ENCODE data around the gene CACNG8.

The CACNG8 gene

DNA sequence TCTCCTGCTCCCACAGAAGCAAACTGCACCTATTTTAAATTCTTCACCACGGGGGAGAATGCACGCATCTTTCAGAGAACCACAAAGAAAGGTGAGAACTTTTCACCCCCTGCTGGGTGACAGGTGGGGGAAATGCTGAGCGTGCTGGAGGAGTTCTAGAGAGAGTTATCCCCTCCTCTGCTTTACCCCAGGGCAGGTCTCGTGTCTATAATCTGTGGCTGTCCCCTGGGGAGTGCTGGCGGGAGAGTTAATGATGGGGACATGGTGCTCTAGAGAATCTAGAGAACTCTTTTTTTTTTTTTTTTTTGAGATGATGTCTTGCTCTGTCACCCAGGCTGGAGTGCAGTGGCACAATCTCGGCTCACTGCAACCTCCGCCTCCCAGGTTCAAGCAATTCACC lies 35.5 kb downstream of the CACNG8 start:
- no peak for TF ChIP-seq ESRRG (CRISPR knock-in tag; IDR thresholded peaks at IDR 0.05)
- TF ChIP-seq, protein P1, sequence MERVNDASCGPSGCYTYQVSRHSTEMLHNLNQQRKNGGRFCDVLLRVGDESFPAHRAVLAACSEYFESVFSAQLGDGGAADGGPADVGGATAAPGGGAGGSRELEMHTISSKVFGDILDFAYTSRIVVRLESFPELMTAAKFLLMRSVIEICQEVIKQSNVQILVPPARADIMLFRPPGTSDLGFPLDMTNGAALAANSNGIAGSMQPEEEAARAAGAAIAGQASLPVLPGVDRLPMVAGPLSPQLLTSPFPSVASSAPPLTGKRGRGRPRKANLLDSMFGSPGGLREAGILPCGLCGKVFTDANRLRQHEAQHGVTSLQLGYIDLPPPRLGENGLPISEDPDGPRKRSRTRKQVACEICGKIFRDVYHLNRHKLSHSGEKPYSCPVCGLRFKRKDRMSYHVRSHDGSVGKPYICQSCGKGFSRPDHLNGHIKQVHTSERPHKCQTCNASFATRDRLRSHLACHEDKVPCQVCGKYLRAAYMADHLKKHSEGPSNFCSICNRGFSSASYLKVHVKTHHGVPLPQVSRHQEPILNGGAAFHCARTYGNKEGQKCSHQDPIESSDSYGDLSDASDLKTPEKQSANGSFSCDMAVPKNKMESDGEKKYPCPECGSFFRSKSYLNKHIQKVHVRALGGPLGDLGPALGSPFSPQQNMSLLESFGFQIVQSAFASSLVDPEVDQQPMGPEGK (CRISPR knock-in tag; IDR thresholded peaks at IDR 0.05; ENCODE audit: borderline replicate concordance), result no peak
- no peak for TF ChIP-seq OSR1 (CRISPR knock-in tag; IDR thresholded peaks at IDR 0.05)
- no peak for TF ChIP-seq GLIS3 (CRISPR knock-in tag; IDR thresholded peaks at IDR 0.05)
- no peak for TF ChIP-seq SNAI2 (CRISPR knock-in tag; IDR thresholded peaks at IDR 0.05)
- TF ChIP-seq ARNTL (CRISPR knock-in tag; IDR thresholded peaks at IDR 0.05; ENCODE audit: borderline replicate concordance, low read depth), result no peak
- TF ChIP-seq, protein P2, sequence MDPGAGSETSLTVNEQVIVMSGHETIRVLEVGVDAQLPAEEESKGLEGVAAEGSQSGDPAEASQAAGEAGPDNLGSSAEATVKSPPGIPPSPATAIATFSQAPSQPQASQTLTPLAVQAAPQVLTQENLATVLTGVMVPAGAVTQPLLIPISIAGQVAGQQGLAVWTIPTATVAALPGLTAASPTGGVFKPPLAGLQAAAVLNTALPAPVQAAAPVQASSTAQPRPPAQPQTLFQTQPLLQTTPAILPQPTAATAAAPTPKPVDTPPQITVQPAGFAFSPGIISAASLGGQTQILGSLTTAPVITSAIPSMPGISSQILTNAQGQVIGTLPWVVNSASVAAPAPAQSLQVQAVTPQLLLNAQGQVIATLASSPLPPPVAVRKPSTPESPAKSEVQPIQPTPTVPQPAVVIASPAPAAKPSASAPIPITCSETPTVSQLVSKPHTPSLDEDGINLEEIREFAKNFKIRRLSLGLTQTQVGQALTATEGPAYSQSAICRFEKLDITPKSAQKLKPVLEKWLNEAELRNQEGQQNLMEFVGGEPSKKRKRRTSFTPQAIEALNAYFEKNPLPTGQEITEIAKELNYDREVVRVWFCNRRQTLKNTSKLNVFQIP (CRISPR knock-in tag; IDR thresholded peaks at IDR 0.05; ENCODE audit: borderline replicate concordance, low read depth), result no peak
- no peak for TF ChIP-seq ZNF565 (CRISPR knock-in tag; conservative IDR thresholded peaks at IDR 0.05; ENCODE audit: low read depth)
- no peak for TF ChIP-seq TCF4 (CRISPR knock-in tag; IDR thresholded peaks at IDR 0.05; ENCODE audit: borderline replicate concordance)
- no peak for TF ChIP-seq TOX (CRISPR knock-in tag; IDR thresholded peaks at IDR 0.05; ENCODE audit: borderline replicate concordance)
- TF ChIP-seq, protein P3, sequence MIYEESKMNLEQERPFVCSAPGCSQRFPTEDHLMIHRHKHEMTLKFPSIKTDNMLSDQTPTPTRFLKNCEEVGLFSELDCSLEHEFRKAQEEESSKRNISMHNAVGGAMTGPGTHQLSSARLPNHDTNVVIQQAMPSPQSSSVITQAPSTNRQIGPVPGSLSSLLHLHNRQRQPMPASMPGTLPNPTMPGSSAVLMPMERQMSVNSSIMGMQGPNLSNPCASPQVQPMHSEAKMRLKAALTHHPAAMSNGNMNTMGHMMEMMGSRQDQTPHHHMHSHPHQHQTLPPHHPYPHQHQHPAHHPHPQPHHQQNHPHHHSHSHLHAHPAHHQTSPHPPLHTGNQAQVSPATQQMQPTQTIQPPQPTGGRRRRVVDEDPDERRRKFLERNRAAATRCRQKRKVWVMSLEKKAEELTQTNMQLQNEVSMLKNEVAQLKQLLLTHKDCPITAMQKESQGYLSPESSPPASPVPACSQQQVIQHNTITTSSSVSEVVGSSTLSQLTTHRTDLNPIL (CRISPR knock-in tag; IDR thresholded peaks at IDR 0.05; ENCODE audit: low read depth), result no peak
- no peak for TF ChIP-seq ISL1 (CRISPR knock-in tag; IDR thresholded peaks at IDR 0.05)
- no peak for TF ChIP-seq BACH2 (CRISPR knock-in tag; IDR thresholded peaks at IDR 0.05; ENCODE audit: borderline replicate concordance)
- TF ChIP-seq ZFP30 (CRISPR knock-in tag; IDR thresholded peaks at IDR 0.05), result no peak
- no peak for ATAC-seq

DNA sequence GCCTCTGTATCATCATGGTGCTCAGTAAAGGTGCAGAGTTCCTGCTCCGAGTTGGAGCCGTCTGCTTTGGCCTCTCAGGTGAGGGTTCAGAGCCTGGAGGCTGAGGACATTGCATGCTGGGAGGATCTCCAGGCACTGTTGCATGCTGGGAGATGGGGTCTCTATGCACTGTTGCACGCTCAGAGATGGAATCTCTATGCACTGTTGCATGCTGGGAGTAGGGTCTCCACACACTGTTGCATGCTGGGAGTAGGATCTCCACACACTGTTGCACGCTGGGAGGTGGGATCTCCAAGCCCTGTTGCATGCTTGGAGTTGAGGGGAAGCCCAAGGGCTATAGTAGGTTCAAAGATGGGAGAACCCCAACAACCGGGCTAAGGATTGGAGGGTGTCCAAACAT lies 37.0 kb downstream of the CACNG8 start:
- no peak for ATAC-seq
- TF ChIP-seq ESRRG (CRISPR knock-in tag; IDR thresholded peaks at IDR 0.05), result no peak

DNA sequence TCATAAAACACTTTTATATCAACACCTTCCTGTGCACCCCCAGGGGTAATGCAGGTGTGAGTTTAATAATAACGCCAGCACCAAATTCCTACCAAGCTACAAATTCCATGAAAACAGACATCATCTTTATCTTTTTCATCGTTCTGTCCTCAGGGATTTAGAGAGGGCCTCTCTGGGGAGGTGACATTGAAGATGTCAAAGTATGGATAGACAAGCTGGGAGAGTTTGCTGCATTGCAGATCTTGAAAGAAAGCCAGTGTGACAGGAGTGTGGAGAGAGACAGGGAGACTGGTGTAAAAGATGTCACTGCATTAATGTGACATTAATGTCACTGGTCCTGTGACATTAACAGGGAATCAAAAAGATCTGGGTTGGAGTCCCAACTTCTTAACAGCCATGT lies 38.8 kb downstream of the CACNG8 start:
- no peak for ATAC-seq
- TF ChIP-seq ZNF8 (CRISPR knock-in tag; IDR thresholded peaks at IDR 0.05) (no peak), TCF4 (CRISPR knock-in tag; IDR thresholded peaks at IDR 0.05; ENCODE audit: borderline replicate concordance) (no peak), CSDC2 (CRISPR knock-in tag; IDR thresholded peaks at IDR 0.05) (no peak), ESRRG (CRISPR knock-in tag; IDR thresholded peaks at IDR 0.05) (no peak), RARB (CRISPR knock-in tag; IDR thresholded peaks at IDR 0.05) (no peak), ZFP30 (CRISPR knock-in tag; IDR thresholded peaks at IDR 0.05) (no peak), BACH2 (CRISPR knock-in tag; IDR thresholded peaks at IDR 0.05; ENCODE audit: borderline replicate concordance) (no peak), ISL1 (CRISPR knock-in tag; IDR thresholded peaks at IDR 0.05) (no peak), OSR1 (CRISPR knock-in tag; IDR thresholded peaks at IDR 0.05) (no peak), ZNF70 (CRISPR knock-in tag; IDR thresholded peaks at IDR 0.05) (no peak), SNAI2 (CRISPR knock-in tag; IDR thresholded peaks at IDR 0.05) (no peak)
- TF ChIP-seq, protein P1 (CRISPR knock-in tag; IDR thresholded peaks at IDR 0.05; ENCODE audit: borderline replicate concordance), result no peak
- TF ChIP-seq, protein P4, sequence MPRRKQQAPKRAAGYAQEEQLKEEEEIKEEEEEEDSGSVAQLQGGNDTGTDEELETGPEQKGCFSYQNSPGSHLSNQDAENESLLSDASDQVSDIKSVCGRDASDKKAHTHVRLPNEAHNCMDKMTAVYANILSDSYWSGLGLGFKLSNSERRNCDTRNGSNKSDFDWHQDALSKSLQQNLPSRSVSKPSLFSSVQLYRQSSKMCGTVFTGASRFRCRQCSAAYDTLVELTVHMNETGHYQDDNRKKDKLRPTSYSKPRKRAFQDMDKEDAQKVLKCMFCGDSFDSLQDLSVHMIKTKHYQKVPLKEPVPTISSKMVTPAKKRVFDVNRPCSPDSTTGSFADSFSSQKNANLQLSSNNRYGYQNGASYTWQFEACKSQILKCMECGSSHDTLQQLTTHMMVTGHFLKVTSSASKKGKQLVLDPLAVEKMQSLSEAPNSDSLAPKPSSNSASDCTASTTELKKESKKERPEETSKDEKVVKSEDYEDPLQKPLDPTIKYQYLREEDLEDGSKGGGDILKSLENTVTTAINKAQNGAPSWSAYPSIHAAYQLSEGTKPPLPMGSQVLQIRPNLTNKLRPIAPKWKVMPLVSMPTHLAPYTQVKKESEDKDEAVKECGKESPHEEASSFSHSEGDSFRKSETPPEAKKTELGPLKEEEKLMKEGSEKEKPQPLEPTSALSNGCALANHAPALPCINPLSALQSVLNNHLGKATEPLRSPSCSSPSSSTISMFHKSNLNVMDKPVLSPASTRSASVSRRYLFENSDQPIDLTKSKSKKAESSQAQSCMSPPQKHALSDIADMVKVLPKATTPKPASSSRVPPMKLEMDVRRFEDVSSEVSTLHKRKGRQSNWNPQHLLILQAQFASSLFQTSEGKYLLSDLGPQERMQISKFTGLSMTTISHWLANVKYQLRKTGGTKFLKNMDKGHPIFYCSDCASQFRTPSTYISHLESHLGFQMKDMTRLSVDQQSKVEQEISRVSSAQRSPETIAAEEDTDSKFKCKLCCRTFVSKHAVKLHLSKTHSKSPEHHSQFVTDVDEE (CRISPR knock-in tag; IDR thresholded peaks at IDR 0.05), result no peak

Measured in SK-N-SH treated with all-trans-retinoic acid at 6 μM for 48 hours (cell line).